Retina (tissue), 1 donor: ENCODE data around the gene ADGRD1.

Source experiments
- DNase-seq: peaks from one replicate; pipeline ENCODE4 v3.0.0-alpha.2; 2016

Gene ADGRD1

GRCh38 chr12:131045705-131046460, 92.2 kb downstream of the ADGRD1 start:
- DNase-seq: no peak

- DNase-seq: no peak
These were observed 93.4 kb downstream of the ADGRD1 start for GRCh38 chr12:131046813-131047788.

GRCh38 chr12:131047789-131048610, 94.3 kb downstream of the ADGRD1 start:
- DNase-seq: no peak

GRCh38 chr12:131048611-131048990, 94.9 kb downstream of the ADGRD1 start:
- no peak for DNase-seq

GRCh38 chr12:131049002-131049401, 95.3 kb downstream of the ADGRD1 start:
- DNase-seq: no peak

- DNase-seq: no peak
These were observed 96.0 kb downstream of the ADGRD1 start for GRCh38 chr12:131049549-131050339.

GRCh38 chr12:131050463-131051154, 96.9 kb downstream of the ADGRD1 start:
- no peak for DNase-seq

GRCh38 chr12:131051155-131051473, 97.4 kb downstream of the ADGRD1 start:
- no peak for DNase-seq

GRCh38 chr12:131052063-131052781, 98.5 kb downstream of the ADGRD1 start:
- no peak for DNase-seq

- no peak for DNase-seq
These were observed 99.2 kb downstream of the ADGRD1 start for GRCh38 chr12:131052929-131053328.

GRCh38 chr12:131053567-131053966, 99.9 kb downstream of the ADGRD1 start:
- DNase-seq: no peak

GRCh38 chr12:131054345-131055092, 100.8 kb downstream of the ADGRD1 start:
- no peak for DNase-seq

GRCh38 chr12:131055093-131055465, 101.4 kb downstream of the ADGRD1 start:
- DNase-seq: no peak

- no peak for DNase-seq
These were observed 102.0 kb downstream of the ADGRD1 start for GRCh38 chr12:131055596-131056233.

GRCh38 chr12:131056626-131057025, 102.9 kb downstream of the ADGRD1 start:
- no peak for DNase-seq

- no peak for DNase-seq
These were observed 103.6 kb downstream of the ADGRD1 start for GRCh38 chr12:131057211-131057721.

- DNase-seq: no peak
These were observed 104.2 kb downstream of the ADGRD1 start for GRCh38 chr12:131057722-131058515.

- DNase-seq: no peak
These were observed 105.0 kb downstream of the ADGRD1 start for GRCh38 chr12:131058700-131059099.
